Caki2 (cell line): ENCODE measurements around the gene MSGN1. TPM values are rescaled to one million over a fixed set of nuclear protein-coding genes. Genes with fewer than 3 reads are reported as not detected.

Experiments
- DNase-seq: peaks from one replicate; pipeline ENCODE4 v3.0.0-alpha.2; 2015; ENCODE audit warnings: low read depth
- in situ Hi-C: cut with HindIII; loops from 2 replicates; pipeline ENCODE4 v1.10.0; 2016; ENCODE audit warnings: low sequenced_read_pairs, low pct_unique_long_range_greater_than_20kb, mixed read lengths
- total RNA-seq: library from RNA; depleted of rRNA; stranded (reverse); fragments of >200 nt; shearing (Covaris generic); gene quantifications from 2 replicates; pipeline ENCODE4 v1.2.3, GENCODE V29; 2014; ENCODE audit warnings: low replicate concordance; rRNA removed

MSGN1 gene, protein sequence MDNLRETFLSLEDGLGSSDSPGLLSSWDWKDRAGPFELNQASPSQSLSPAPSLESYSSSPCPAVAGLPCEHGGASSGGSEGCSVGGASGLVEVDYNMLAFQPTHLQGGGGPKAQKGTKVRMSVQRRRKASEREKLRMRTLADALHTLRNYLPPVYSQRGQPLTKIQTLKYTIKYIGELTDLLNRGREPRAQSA
- total RNA-seq, result not detected in 2 replicates

DNA sequence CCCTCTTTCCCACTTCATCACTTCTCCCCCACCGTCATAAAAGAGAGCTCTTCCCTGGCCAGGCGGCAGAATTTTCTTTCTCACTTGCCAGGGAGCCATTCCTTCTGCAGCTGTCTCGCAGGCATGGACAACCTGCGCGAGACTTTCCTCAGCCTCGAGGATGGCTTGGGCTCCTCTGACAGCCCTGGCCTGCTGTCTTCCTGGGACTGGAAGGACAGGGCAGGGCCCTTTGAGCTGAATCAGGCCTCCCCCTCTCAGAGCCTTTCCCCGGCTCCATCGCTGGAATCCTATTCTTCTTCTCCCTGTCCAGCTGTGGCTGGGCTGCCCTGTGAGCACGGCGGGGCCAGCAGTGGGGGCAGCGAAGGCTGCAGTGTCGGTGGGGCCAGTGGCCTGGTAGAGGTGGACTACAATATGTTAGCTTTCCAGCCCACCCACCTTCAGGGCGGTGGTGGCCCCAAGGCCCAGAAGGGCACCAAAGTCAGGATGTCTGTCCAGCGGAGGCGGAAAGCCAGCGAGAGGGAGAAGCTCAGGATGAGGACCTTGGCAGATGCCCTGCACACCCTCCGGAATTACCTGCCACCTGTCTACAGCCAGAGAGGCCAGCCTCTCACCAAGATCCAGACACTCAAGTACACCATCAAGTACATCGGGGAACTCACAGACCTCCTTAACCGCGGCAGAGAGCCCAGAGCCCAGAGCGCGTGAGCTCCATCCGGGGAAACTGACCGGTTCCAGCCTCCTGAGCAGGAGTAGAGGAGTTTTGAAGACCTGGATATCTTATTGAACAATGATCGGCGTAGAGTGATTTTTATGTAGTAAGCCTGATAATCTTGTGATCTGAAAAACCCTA lies at the start of gene MSGN1:
TSS of gene MSGN1 (plus strand) at position 65 of the 850 bp plus-strand sequence. CDS start at position 124, 59 bp downstream.
- in situ Hi-C loops, result no loop called here
- no peak for DNase-seq

- in situ Hi-C loops, result no loop called here
- DNase-seq, result no peak
Measured at GRCh38 chr2:17768894-17769293, 47.4 kb upstream of the MSGN1 start.

DNA sequence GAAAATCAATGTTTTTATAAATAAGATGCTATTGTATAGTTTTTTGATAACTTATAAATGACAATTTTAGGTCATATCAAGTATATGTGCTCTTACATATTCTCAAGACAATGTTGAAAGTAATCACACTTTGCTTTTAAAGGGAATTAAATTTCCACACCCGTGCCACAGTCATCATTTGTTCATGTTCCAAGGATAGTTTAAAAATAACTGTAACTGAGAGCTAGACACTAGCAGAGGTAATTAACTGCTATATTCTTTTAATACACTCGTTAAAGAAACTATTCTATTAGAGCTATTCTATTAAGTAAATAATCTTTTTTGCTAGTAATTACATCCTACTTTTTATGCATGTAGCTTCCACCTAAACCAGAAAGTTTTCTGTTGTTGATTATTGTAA lies 44.3 kb upstream of the MSGN1 start:
- no peak for DNase-seq
- in situ Hi-C loops, result no loop called here

DNA sequence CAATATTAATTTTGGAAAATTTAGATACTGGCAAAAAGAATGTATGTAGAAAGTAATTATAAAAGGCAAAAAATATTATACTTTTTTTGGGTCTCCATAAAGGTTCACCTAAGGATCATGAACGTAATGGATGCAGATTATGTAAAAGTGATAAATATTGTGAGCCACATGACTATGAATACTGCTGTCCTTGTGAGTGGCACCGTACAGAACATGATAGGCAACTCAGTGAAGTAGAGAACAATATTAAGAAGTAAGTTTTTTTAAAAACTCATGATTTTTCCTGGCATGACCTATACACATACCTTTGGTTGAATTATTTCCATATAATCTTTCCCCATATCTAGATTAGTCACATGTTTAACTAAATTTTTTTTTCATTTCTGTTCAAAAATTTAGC lies 43.7 kb upstream of the MSGN1 start:
- DNase-seq, result no peak
- in situ Hi-C loops, result no loop called here

DNA sequence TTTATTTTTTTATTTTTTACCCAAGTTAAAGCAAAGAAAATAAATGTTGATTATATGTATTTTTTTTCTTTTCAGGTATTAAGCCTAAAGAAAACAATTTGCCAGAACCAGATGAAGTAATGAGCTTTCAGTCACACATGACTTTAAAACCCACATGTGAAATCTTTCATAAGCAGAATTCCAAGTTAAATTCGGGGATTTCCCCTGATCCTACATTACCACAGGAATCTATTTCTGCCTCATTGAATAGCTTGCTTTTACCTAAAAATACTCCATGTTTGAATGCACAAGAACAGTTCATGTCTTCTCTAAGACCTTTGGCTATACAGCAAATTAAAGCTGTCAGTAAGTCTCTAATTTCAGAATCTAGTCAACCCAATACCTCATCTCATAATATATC lies 35.7 kb upstream of the MSGN1 start:
- no peak for DNase-seq
- in situ Hi-C loops, result no loop called here

GRCh38 chr2:17781482-17781881 lies 34.8 kb upstream of the MSGN1 start:
- no peak for DNase-seq
- in situ Hi-C loops, result no loop called here

DNA sequence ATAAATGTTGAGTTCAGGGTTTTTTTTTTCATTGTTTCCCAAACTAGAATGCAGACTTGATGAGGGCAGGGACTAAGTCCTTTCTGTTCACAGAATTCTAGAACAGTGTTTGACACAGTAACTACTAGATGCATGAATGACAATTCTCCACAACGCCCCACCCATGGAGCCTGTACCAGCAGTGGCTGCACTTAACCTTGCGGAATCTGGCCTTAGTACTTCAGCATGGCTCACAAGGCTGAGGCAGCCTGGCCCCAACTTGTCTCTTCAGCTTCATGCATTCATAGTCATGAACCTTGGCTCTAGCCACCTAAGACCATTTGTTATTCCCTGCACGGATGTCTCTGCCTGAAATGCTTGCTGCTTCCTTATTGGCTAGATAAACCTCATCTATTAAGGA lies 29.5 kb upstream of the MSGN1 start:
- DNase-seq, result no peak
- in situ Hi-C loops, result no loop called here

DNA sequence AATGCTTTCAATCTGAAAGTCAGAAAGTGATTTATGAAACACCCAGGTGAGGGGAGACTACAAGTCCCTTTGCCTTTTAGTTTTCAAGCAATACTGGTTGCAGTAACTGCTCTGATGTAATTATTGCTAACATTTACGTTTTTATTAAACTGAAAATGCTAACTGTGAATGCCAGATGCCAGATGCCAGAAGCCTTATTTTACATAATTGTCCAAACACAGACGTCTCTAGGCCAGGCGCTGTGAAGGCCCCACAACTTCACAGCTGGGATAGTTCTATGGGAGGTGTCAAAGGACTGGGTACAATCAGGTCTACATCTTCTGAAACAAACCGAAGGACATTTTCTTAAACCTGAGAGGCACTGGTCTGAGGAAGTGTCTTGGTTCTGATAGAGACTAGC lies 27.5 kb upstream of the MSGN1 start:
- DNase-seq, result no peak
- in situ Hi-C loops, result no loop called here

- no peak for DNase-seq
- in situ Hi-C loops, result no loop called here
Measured at GRCh38 chr2:17790536-17790935, 25.7 kb upstream of the MSGN1 start.

GRCh38 chr2:17791121-17791816 lies 25.0 kb upstream of the MSGN1 start:
- no peak for DNase-seq
- in situ Hi-C loops, result no loop called here

GRCh38 chr2:17791817-17792130 lies 24.5 kb upstream of the MSGN1 start:
- DNase-seq, result no peak
- in situ Hi-C loops, result no loop called here

DNA sequence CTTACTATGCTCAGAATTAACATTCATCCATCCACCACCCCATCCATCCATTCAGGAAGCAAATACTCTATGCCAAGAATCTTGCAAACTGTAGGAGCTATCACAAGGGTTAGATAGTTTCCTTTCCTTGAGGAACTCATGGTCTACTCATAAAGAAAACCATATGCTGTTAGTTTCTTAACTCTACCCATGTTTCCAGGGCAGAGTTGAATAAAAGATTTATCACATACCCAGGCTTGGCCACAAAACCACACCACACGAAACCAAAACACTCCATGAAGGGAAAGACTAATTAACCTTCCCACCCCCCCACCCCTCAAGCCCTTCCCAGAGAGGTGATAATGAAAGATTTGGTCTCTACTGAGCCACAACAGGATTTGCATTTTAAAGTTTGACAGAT lies 23.7 kb upstream of the MSGN1 start:
- in situ Hi-C loops, result no loop called here
- no peak for DNase-seq

DNA sequence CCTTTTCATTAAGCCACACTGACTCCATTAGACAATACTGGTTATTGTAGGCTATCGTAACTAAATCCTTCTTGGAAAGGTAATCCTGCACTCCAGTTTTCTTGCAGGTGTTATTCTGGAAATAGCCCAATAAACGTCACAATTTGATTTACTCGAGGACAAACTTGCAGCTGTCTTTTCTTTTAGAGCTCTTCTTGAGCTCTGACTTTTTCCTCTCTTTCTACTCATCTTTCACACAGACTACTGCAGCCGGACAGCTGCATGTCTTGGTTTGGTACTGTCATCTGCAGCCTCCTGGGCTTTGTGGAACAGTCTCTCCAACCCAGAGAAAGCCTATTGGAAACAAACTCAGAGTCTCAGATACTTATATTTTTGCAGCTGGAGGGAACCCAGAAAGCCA lies 23.0 kb upstream of the MSGN1 start:
- no peak for DNase-seq
- in situ Hi-C loops, result no loop called here

DNA sequence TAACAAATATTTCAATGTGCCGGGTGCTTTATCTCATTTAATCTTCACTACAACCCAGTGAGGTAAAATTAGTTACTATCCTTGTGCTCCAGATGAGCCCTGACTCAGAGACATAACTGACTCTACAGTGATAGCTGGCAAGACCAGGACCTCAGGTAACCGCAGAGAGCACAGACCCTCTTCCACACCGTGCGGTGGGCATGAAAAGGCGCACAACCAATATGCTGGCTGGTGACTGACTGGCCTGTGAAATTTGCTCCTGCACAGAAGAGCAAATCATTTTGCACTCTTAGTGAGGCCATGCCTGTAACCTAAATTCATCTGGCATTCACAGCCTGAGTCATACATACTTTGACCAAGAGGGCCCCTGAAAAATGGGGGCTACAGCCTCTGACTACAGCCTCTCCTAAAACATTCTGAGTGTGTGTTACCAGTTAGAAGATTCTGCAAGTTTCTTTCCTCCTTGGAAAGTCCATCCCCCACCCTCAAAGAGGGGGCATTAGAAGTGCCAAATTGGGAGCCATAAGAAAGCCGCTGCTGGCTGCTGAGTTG lies 22.4 kb upstream of the MSGN1 start:
- in situ Hi-C loops, result no loop called here
- DNase-seq, result no peak

GRCh38 chr2:17795309-17795708 lies 21.0 kb upstream of the MSGN1 start:
- in situ Hi-C loops, result no loop called here

DNA sequence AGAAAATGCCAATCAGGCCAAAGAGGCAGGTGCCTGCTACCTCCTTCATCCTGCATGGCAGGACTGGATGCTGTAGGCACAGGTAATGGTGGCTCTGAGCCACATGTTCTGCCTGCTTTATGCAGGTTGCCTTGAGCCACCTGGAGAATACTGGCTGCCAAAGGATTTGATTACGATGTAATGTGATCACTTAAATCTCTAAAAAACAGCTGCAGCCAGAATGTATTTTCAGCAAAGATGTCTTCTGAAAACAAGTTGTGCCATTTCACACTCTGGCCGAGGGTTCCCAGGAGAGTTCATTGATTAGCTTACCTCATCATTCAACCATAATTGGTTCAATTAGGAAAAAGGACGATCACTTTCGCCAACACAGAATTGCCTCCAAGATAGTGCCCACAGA lies 17.9 kb upstream of the MSGN1 start:
- DNase-seq, result no peak
- in situ Hi-C loops, result no loop called here

More at GRCh38 chr2:17795309-17795708, 21.0 kb upstream of the MSGN1 start:
- no peak for DNase-seq

GRCh38 chr2:17799301-17800120 lies 16.7 kb upstream of the MSGN1 start:
- in situ Hi-C loops, result no loop called here
- no peak for DNase-seq

DNA sequence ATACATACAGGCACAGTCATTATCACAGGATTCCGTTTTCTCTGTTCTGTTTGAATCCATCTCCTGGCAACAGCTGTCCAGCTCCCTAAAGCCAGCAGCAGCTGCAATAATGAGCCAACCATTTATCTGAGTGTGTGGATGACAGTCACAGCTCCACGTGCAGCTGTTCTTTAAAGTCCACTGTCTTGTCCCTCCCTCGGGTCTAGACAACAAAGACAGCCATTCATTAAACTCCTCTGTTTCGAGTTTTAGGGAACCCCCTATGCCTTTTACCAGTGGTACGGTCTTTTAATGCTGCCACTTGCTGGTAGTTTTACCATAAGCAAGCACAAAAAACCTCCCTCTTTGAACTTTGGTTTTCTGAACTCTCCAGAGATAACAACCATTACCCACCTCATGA lies 16.0 kb upstream of the MSGN1 start:
- in situ Hi-C loops, result no loop called here

More for the DNA sequence above, 16.0 kb upstream of the MSGN1 start:
- DNase-seq, result no peak
